H4 (cell line): ENCODE measurements around the gene FNDC8. TPM values are rescaled to one million over a fixed set of nuclear protein-coding genes. Genes with fewer than 3 reads are reported as not detected.
"Not testable (repeated sequence)": the region's sequence is repeated elsewhere in the genome, so short reads cannot be mapped to it uniquely, and the experiment has no call there.

Experiments used
- DNase-seq: peaks from one replicate; pipeline ENCODE4 v3.0.0-alpha.2; 2015; ENCODE audit warnings: low spot score
- total RNA-seq: library from RNA; depleted of rRNA; stranded (reverse); fragments of >200 nt; shearing (Covaris generic); gene quantifications from 2 replicates; pipeline ENCODE4 v1.2.3, GENCODE V29; 2014

Gene FNDC8
- total RNA-seq, 1 experiment from 2014 or later, result 0.25 TPM

DNA sequence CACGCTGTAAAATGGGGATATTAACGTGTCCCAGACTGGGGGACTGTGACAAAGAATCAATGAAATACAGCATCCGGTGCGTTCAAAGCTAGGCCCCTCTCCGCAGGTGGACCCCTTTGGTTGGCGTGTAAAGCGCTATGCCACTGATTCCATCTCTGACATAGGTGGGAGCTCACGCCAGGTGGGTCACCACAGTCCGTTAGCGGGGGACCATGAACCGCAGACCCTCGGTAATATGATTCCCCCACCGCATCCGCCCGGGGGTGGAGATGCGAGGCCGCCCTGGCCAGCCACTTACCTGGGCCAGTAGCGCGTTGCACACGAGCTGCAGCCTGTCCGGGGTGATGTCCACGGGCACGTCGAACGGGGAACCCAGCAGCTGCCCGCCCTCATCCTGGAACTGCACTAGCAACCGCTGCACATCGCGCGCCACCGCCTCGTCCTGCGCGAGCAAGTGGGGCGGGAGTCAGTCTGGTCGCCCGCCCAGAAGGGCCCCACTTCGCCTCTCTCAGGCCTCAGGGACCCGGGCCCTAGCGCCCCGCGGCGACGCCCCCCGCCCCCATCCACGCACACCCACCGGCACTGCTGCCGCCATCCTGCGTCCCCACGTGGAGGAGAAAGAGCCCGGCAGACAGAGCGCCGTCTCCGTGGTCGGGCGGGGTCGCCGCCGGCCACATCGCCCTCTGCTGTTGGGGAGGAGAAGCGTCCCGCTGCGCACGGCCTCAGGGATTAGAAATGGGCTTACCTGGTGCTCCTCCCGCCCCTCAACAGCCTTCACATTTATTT, 20.5 kb downstream of the FNDC8 start, which contains the start of gene NLE1:
Gene NLE1, minus strand, starts transcription at position 623 of the 786 bp plus-strand sequence. Its CDS starts 28 bp downstream, at position 595.
- DNase-seq, result peak; percentile 55

DNA sequence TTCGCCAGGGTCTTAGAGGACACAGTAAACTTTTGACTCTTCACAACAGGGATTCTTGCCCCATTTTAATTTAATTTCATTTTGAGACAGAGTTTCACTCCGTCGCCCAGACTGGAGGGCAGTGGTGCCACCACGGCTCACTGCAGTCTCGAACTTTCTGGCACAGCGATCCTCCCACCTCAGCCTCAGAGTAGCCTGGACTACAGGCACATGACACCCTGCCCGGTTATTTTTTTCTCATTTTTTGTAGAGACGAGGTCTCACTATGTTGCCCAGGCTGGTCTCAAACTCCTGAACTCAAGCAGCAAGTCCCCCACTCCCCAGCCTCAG, 21.0 kb downstream of the FNDC8 start:
- DNase-seq, result no peak

DNA sequence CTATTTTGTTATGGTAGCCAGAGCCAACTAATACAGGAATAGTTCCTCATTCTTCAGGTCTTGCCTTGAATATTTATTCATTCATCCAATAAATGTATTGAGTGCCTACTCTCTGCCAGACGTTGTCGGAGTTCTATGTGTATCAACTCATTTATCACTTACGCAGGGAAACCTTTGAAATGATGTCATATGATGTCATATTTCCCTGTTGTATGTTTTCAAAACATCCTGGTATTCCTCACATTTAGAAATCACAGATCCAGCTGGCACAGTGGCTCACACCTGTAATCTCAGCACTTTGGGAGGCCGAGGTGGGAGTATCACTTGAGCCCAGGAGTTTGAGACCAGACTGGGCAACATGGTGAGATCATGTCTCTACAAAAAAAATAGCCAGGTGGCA, 23.4 kb downstream of the FNDC8 start:
- DNase-seq, result no peak

DNA sequence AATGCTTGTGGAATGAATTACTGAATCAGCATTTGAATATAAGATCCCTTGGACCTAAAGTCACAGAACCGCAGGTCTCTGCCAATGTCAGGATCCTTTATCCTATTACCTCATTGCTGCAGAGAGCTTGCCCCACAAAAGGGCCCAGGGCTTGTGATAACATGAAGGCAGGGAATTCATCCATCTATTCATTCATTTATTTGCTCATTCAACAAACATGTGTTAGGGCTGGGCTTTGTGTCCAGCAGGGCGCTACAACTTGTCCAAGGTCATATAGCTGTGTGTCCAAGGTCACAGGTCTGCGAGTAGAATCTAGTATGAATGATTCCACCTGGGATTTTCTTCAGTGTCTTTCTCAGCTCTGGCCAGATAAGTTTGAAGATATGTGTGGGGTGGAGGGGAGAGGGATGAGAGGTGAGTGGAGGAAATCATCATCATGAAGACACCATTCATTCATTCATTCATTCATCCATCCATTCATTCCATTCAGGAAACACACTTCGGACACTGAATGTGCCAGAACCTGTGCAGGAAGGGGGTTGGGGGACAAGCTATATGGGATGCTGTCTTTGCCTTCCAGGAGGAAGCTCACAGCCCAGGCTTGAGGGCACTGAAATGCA, 24.9 kb downstream of the FNDC8 start:
- DNase-seq, result no peak

DNA sequence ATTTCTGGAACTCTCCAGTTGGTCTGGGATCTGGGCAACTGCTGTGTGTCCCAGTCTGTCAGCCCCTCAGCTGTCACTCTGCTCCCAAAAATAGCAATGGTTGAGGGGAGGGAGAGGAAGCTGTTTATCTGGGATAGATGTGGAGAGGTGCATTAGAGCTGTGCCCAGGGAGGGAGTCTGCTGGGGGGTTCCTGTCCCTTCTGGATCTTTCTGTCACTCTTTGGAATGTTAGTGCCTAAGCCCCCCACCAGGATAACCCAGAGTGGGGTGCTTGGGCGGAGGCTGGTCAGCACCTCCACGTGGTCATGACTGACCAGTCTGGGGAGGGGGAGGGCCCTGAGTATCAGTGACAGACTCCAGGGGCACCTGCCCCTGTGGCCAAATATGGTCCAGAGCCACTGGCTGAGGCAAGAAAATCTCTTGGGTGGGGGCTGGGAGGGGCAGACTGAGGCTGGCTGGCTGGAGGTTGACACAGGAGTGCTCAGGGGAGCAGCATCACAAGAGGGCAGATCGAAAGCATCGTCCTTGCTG, 26.0 kb downstream of the FNDC8 start, which contains the start of gene UNC45B:
Gene UNC45B, plus strand, starts transcription at position 443 of the 531 bp plus-strand sequence. CDS start 447 bp downstream, outside the sequence.
- no peak for DNase-seq

DNA sequence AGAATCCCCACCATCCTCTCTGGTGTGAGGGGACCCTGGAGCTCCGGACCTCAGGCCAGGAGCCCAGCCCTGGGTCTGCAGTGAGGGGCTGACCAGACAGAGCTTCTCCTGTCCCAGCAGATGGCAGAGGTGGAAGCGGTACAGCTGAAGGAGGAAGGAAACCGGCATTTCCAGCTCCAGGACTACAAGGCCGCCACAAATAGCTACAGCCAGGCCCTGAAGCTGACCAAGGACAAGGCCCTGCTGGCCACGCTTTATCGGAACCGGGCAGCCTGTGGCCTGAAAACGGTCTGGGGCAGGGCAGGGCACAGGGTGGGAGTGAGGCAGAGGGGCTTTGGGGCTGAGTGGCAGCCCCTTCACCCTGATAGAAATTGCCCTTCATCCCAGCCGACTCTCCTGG, 26.7 kb downstream of the FNDC8 start:
- no peak for DNase-seq

DNA sequence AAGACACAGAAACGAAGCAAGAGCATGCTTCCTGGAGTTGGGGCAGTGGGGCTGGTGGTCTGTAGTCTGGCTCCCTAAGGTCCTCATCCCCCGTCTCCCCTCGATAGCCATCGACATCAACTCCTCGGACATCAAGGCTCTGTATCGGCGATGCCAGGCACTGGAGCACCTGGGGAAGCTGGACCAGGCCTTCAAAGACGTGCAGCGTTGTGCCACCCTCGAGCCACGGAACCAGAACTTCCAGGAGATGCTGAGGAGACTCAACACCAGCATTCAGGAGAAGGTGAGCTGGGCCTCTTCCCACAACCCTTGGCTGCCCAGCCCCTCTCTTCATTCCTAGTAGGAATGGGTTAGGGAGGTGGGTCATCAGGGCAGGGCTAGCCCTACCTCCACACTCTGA, 28.5 kb downstream of the FNDC8 start:
- no peak for DNase-seq

DNA sequence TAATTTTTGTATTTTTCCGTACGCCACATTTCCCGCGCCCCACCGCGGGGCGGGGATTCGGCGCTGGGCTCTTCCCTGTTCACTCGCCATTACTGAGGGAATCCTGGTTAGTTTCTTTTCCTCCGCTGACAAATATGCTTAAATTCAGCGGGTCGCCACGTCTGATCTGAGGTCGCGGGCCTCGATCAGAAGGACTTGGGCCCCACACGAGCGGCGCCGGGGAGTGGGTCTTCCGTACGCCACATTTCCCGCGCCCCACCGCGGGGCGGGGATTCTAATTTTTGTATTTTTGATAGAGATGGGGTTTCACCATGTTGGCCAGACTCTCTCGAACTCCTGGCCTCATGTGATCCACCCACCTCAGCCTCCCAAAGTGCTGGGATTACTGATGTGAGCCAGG, 29.7 kb downstream of the FNDC8 start:
- not testable (repeated sequence) for DNase-seq

DNA sequence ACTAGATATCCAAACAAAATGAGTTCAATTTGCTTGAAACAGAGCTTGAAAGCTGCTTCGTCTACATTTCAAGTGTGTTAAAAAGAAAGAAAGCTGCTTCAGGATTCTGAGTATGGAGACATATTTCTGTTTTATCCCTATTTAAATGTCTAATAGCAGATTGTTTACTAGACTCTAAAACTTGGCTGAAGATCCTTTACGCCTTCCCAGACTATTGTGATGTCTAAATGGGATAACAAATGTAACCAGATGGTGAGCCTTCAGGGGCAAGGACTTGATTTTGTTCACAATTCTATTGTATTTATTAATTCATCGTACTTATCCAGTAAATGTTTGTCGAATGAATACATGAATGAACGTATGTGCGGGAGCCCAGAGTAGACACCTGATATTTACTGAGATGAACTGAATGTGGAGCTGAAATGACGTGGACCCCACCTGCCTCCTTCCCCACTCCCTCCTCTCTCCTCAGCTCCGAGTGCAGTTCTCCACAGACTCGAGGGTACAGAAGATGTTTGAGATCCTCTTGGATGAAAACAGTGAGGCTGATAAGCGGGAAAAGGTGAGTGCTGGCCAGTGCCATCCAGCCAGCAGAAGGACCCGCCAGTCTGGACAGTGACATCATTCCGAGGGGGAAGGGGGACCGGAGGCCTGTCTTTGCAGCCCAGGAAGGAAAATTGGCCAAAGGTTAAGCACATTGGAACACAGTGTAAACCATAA, 31.2 kb downstream of the FNDC8 start:
- DNase-seq, result no peak

DNA sequence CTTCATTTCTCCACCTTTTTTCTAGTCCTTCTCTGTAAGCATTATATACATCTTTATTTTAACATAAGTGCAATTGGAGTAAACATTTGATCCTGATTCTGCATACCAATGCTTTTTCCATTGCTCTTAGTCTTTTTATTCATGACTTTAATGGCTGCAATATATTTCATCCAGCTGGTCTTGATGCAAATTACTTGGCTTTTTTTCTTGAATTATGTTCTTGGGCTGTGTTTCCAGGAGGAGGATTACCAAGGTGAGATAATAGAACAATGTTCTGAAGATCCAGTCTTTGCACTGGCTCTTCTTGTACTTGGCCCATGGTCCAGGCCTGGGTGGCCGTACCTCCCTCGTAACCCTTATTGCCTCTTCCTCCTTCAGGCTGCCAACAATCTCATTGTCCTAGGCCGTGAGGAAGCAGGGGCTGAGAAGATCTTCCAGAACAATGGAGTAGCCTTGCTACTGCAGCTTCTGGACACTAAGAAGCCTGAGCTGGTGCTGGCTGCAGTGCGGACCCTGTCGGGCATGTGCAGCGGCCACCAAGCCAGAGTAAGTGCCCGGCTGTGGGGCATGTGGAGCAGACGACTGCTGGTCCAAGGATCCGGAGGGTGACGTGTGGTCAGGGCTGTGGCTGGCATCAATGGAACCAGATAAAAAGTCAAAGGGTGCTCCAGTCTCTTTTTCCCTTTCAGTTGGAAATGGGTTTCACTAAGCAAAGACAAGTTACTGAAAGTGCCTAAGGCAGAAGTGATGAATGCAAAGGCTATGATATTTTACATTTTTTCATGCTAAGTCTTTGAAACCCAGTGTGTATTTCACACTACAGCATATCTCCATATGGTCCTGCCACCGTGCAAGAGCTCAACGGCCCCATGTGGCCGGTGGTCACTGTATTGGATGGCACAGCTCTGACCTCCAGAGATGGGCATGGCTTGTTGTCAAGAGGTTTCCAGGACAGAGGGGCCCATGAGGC, 33.1 kb downstream of the FNDC8 start:
- no peak for DNase-seq

DNA sequence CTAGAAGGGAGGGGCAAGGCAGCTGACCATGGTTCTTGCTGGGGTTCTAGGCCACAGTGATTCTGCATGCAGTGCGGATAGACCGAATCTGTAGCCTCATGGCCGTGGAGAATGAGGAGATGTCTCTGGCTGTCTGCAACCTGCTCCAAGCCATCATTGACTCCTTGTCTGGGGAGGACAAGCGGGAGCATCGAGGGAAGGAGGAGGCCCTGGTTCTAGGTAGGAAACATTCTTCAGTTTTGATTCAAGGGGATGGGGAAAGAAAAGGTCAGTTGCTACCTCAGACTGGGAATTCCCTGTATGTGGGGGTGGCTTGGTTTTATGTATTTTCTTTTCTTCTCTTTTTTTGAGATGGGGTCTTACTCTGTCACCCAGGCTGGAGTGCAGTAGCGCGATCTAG, 33.8 kb downstream of the FNDC8 start:
- no peak for DNase-seq

DNA sequence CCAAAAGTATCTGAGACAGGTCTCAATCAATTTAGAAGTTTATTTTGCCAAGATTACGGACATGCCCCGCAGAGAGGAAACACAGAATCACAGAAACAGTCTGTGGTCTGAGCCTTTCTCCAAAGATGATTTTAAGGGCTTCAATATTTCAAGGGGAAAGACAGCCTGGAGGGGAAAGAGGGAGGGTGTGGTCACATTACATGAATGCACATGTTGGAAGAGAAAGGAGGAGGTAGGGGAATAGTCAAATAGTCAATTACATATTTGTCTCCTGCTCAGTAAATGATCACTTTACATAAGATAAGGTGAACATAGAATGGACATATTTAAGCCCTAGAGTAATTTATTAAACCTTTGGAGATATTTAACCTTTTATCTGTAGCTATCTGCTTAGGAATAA, 38.5 kb downstream of the FNDC8 start:
- DNase-seq, result no peak

DNA sequence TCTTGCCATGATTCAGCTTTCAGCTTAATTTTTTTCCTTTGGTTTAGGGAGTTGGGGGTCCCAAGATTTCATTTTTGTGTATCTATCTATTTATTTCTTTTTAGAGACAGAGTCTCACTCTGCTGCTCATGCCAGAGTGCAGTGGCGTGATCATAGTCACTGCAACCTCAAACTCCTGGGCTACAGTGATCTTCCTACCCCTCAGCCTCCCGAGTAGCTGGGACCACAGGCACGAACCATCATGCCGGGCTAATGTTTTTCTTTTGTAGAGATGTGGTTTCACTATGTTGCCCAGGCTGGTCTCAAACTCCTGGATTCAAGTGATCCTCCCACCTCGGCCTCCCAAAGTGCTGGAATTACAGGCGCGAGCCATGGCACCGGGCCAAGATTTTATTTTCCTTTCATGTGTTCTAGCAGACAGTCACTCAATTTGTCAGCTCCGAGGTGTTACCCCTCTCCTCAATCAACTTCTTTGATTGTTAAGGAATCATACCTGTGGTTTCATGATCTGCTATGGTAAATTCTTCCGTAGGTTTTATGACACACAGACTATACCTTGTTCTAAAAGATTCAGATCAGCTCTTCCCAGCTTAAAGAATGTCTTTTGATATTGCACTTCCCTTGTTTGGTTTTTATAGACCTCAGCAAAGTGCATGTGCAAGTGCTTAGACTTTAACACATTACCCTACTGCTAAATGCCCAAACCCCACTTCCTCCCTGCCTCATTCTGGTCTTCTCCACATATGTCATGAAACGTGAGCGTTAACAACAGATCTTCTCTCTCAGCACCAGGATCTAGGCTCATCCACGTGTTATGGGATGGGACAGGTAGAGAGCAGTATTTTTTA, 39.2 kb downstream of the FNDC8 start:
- DNase-seq, result no peak

DNA sequence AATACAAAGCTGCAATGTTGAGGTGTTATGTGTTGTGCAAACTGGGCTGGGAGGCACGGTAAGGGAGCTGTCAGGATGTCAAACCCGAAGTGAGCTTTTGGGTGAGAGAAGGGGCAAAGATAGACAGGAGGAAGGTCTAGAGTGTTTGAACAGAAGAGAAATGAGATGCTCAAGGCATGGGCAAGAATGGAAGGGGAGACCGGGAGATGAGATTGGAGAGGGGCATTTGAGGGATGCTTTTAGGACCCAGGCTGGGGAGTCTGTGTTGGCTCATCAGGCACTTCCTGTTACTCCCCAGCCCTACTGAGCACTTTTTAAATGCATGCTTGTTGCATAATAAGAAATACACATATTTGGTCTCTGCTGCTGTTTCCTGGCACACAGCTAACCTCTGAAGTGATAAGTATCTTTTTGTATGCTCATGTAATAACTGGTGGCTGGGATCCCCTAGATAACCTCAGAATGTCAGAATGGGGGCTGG, 39.9 kb downstream of the FNDC8 start:
- DNase-seq, result no peak

DNA sequence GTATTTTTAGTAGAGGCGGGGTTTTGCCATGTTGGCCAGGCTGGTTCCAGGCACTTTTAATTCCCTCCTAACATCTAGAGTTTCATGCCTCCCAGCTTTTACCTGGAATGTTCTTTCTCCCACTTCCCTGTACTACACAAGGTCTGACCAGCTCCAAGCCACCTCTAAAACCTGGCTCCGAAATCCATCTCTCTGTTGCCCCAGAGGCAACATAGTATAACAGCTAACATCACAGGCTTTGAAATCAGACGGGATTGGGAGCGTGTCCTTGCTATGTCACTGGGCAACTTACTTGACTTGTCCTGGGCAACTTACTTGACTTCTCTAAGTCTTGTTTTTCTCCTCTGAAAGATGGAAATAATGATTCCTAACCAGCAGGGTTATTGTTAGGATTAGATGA, 41.3 kb downstream of the FNDC8 start:
- no peak for DNase-seq

DNA sequence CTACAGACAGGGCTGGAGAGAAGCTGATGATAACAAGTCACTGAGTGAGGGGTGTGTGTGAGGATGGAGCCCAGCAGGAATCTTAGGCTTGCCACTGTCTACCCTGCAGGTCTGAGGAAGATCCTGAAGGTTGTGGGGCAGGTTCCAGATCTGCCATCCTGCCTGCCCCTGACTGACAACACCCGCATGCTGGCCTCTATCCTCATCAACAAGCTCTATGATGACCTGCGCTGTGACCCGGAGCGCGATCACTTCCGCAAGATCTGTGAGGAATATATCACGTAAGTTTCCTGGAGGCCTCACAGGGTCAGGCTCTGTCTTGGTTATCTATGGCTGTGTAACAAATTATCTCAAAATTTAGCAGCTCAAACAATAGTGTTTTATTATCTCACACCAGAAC, 42.5 kb downstream of the FNDC8 start:
- DNase-seq, result no peak

DNA sequence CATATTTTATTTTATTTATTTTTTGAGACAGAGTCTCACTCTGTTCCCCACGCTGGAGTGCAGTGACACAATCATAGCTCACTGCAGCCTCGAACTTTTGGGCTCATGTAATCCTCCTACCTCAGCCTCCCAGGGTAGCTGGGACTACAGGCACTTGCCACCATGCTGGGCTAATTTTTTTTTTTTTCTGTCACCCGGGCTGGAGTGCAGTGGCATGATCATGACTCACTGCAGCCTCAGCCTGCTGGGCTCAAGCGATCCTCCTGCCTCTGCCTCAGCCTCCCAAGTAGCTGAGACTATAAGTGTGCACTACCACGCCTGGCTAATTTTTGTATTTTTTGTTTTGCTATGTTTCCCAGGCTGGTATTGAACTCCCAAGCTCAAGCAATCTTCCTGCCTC, 43.3 kb downstream of the FNDC8 start:
- no peak for DNase-seq

DNA sequence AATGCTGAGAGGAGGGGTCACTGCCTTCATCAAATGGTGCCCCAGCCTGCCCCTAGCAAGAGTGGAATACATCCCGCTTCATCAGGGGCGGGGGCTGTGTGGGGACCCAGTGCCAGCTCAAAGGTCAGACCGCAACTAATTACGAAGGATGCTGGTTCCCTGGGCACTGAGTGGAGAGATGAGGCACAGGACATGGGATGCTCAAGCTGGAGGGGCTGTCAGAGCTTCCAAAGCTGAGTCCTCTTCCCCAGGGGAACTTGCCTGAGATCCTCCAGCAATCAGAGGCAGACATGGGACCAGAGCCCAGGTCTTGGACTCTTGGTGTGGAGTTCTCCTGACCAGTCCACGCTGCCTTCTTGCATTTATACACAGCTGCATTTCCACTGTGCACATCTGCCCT, 45.1 kb downstream of the FNDC8 start:
- no peak for DNase-seq

DNA sequence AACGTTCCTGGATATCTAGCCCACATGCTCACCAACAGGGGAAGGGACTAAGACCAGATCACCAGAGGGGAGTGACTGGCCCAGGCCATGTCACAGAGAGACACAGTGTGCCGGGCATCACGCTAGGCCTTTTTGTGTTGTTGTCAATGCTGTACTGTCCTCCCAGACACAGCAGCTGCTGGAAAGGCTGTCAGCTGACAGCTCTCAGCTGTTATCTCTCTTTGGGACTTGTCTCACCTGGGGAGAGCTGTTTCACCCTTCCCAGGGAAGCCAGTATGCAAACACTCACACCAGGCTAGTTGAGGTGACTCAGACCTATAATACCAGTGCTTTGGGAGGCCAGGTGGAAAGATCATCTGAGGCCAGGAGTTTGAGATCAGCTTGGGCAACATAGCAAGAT, 45.6 kb downstream of the FNDC8 start:
- no peak for DNase-seq

DNA sequence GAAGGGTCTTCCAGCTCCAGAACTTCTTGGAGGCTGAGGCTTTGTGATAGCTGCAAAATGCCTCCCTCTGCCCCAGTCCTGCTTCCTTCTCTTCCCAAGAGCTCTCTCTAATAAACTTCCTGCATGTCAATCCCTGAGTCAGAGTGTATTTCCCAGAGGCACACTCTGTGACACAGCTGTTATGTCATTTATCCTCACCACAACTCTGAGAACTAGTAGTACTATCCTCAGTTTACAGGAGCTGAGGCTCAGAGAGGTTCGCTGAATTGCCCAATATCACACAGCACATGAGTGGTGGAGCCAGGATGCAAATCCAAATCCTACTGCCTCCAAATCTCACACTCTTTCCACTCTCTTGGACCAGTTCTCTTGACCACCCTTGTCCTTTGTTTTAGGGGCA, 46.3 kb downstream of the FNDC8 start:
- DNase-seq, result peak; percentile 29
